Right lobe of liver (tissue), 6 donors: ENCODE data around the gene MYO16. TPM values are rescaled to one million over a fixed set of nuclear protein-coding genes. Genes with fewer than 3 reads are reported as not detected.

Experiments
- ATAC-seq, 4 donors: fragments of 200-7000 bp; cut with Tn5 transposase; one replicate each; pipeline ENCODE4 v1.9.1; 2020; ENCODE audit warnings: mild to moderate bottlenecking in 4 of 4, moderate library complexity in 4 of 4
- DNase-seq, 3 donors: peaks; one replicate each; pipeline ENCODE4 v3.0.0-alpha.2; 2020
- H3K27ac ChIP-seq, 3 donors: fragments of 200-600 bp; one replicate each; pipeline ENCODE4 v1.8.0; 2022
- H3K27me3 ChIP-seq, 2 donors: fragments of 200-600 bp; one replicate each; pipeline ENCODE4 v1.8.0; 2022
- H3K36me3 ChIP-seq, 4 donors: fragments of 200-600 bp; sonication (generic) in 1 of 4; one replicate each; pipeline versions ENCODE4 v1.5.1 to v1.8.0; 2017 to 2022; ENCODE audit warnings: control low read depth in 1 of 4
- H3K4me1 ChIP-seq, 4 donors: fragments of 200-600 bp; sonication (generic) in 1 of 4; one replicate each; pipeline versions ENCODE4 v1.5.1 to v1.8.0; 2017 to 2022; ENCODE audit warnings: control low read depth in 1 of 4
- H3K4me3 ChIP-seq, 3 donors: fragments of 200-600 bp; one replicate each; pipeline ENCODE4 v1.8.0; 2022
- H3K9me3 ChIP-seq, 4 donors: fragments of 200-600 bp; sonication (generic) in 1 of 4; one replicate each; pipeline versions ENCODE4 v1.5.1 to v1.8.0; 2017 to 2022; ENCODE audit warnings: control low read depth in 1 of 4
- CTCF ChIP-seq, 4 donors: fragments of 200-600 bp in 3 of 4; fragments of 450-650 bp in 1 of 4; IDR thresholded peaks; one replicate each; pipeline versions ENCODE4 v1.5.1 to v1.8.0; 2016 to 2022; ENCODE audit warnings: antibody characterized with exemption in 4 of 4, mild to moderate bottlenecking in 2 of 4
- POLR2A ChIP-seq: fragments of 450-650 bp; IDR thresholded peaks from one replicate; pipeline ENCODE4 v1.6.1; 2017; ENCODE audit warnings: antibody characterized with exemption, mild to moderate bottlenecking
- WGBS: methylation state at CpG from one replicate; pipeline ENCODE4 v1.1.6; 2018; ENCODE audit warnings: low coverage, low lambda C conversion rate; ENCODE audit not compliant: insufficient coverage; ENCODE audit errors: missing lambda C conversion rate; 5-methylcytosine and 5-hydroxymethylcytosine counted together
- intact Hi-C, 2 donors: fragments of 100-400 bp; cut with DNase I; formaldehyde crosslinking; loops; one replicate each; pipeline versions ENCODE4 v1.11.2 to v1.14.1; 2022
- total RNA-seq, 6 experiments: library from RNA; depleted of rRNA in 2 of 6; stranded (reverse); fragments of >200 nt in 2 of 6; fragmentation: NEBNext Ultra II Directional in 3 of 6; extraction: Animal tissue kit (Norgen Biotek cat#: 25700) in 3 of 6; gene quantifications; one replicate each; pipeline versions ENCODE4 v1.1.0 to v1.2.4, GENCODE V29; 2016 to 2023
- donor health status: DM: no; HTN: yes; CAD: no.
- donor health status: DM: no; HTN: no; CAD: no.
- donor health status: DM: no; HTN: no; CAD: no.
- donor health status: DM: no; HTN: yes; CAD: no.
- donor health status: DM: no; HTN: yes; CAD: no.

The MYO16 gene
- total RNA-seq, 6 experiments from 2014 or later, result 0.43 to 2.7 (median 0.93) TPM

GRCh38 chr13:108645376-108645775, 16.0 kb downstream of the MYO16 start:
- Histone ChIP-seq H3K36me3 (no peaks in the 10 kb centered on the region), H3K9me3 (no peaks in the 10 kb centered on the region), H3K27ac (no peak overlapping the region), H3K4me3 (no peak overlapping the region), H3K27me3 (no peaks in the 10 kb centered on the region), H3K4me1 (no peaks in the 10 kb centered on the region)
- TF ChIP-seq POLR2A, result no peak
- TF ChIP-seq CTCF (IDR thresholded peaks at IDR 0.05), result no peak
- no peak for DNase-seq
- ATAC-seq, result no peak
- intact Hi-C loops, result no loop called here
- 47% methylated on average over 5 of the region's 5 CpGs for WGBS

- 31% methylated on average over 3 of the region's 3 CpGs for WGBS
- Histone ChIP-seq H3K9me3 (no peaks in the 10 kb centered on the region), H3K36me3 (no peaks in the 10 kb centered on the region), H3K4me3 (no peak overlapping the region), H3K27ac (no peak overlapping the region), H3K27me3 (no peaks in the 10 kb centered on the region), H3K4me1 (no peaks in the 10 kb centered on the region)
- ATAC-seq (no peak), DNase-seq (no peak)
- no peak for TF ChIP-seq POLR2A
- no peak for TF ChIP-seq CTCF (IDR thresholded peaks at IDR 0.05)
- intact Hi-C loops, result no loop called here
These were observed 20.9 kb downstream of the MYO16 start for GRCh38 chr13:108650271-108650670.

- intact Hi-C loops, result no loop called here
- no peaks in the 10 kb centered on the region for H3K9me3 ChIP-seq
- TF ChIP-seq POLR2A, result no peak
- TF ChIP-seq CTCF (IDR thresholded peaks at IDR 0.05), result no peak
- no peaks in the 10 kb centered on the region for H3K4me1 ChIP-seq
- H3K36me3 ChIP-seq, result no peaks in the 10 kb centered on the region
- no peak overlapping the region for H3K4me3 ChIP-seq
- 53% methylated on average over 4 of the region's 4 CpGs for WGBS
- no peak for DNase-seq
- H3K27me3 ChIP-seq, result no peaks in the 10 kb centered on the region
- no peak overlapping the region for H3K27ac ChIP-seq
- no peak for ATAC-seq
These were observed 27.3 kb downstream of the MYO16 start for GRCh38 chr13:108656742-108657141.

GRCh38 chr13:108657519-108657918, 28.1 kb downstream of the MYO16 start:
- no peaks in the 10 kb centered on the region for H3K9me3 ChIP-seq
- 67% methylated on average over 1 of the region's 1 CpG for WGBS
- no peak for TF ChIP-seq CTCF (IDR thresholded peaks at IDR 0.05)
- TF ChIP-seq POLR2A, result no peak
- H3K36me3 ChIP-seq, result no peaks in the 10 kb centered on the region
- H3K4me1 ChIP-seq, result no peaks in the 10 kb centered on the region
- intact Hi-C loops, result no loop called here
- no peak overlapping the region for H3K27ac ChIP-seq
- H3K27me3 ChIP-seq, result no peaks in the 10 kb centered on the region
- DNase-seq (no peak), ATAC-seq (no peak)
- H3K4me3 ChIP-seq, result no peak overlapping the region

- no peak for TF ChIP-seq CTCF (IDR thresholded peaks at IDR 0.05)
- TF ChIP-seq POLR2A, result no peak
- no peaks in the 10 kb centered on the region for H3K4me1 ChIP-seq
- no peak overlapping the region for H3K4me3 ChIP-seq
- H3K9me3 ChIP-seq, result no peaks in the 10 kb centered on the region
- no peaks in the 10 kb centered on the region for H3K36me3 ChIP-seq
- ATAC-seq (no peak), DNase-seq (no peak)
- no peak overlapping the region for H3K27ac ChIP-seq
- no peaks in the 10 kb centered on the region for H3K27me3 ChIP-seq
- intact Hi-C loops, result no loop called here
- WGBS, result 33% methylated on average over 1 of the region's 5 CpGs
These were observed 33.1 kb downstream of the MYO16 start for GRCh38 chr13:108662528-108662927.
